ENCODE results near the gene ADH1C.

DNA sequence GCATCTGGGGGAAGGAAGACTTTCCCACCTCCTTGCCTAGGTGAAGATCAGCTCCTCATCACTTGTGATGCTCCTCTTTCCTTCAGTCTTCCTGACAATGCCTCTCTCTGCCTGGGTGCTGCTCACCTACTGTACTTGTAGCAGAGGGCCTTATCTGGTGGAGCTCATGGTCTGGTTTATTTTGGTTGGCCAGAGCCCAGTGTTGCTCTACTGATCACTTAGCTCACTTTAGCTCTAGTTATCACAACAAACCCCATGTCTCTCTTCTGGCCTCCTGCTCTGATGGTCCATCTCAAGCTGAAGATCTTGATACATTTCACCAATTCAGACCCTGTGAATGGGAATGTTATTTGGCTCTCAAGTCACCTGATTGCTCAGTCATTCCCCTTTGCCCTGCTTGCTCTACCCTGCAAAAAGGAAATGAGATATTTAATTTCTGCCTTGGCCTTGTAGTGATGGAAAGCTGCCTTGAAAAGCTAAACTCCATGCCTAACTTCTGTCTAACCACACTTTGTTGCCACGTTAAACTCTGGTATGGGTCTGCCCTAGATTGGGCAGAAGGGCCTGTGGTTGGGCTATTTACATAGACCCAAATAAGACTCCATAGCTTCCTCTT is 30.3 kb upstream of the ADH1C start:
- TF ChIP-seq, protein P1, sequence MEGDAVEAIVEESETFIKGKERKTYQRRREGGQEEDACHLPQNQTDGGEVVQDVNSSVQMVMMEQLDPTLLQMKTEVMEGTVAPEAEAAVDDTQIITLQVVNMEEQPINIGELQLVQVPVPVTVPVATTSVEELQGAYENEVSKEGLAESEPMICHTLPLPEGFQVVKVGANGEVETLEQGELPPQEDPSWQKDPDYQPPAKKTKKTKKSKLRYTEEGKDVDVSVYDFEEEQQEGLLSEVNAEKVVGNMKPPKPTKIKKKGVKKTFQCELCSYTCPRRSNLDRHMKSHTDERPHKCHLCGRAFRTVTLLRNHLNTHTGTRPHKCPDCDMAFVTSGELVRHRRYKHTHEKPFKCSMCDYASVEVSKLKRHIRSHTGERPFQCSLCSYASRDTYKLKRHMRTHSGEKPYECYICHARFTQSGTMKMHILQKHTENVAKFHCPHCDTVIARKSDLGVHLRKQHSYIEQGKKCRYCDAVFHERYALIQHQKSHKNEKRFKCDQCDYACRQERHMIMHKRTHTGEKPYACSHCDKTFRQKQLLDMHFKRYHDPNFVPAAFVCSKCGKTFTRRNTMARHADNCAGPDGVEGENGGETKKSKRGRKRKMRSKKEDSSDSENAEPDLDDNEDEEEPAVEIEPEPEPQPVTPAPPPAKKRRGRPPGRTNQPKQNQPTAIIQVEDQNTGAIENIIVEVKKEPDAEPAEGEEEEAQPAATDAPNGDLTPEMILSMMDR (conservative IDR thresholded peaks at IDR 0.05 in 1 of 2, IDR thresholded peaks at IDR 0.05 in 1 of 2; ENCODE audit: extremely low read depth in 1 of 2, insufficient read depth in 1 of 2, low read depth in 1 of 2, low read length in 2 of 2): no peak
- TF ChIP-seq EZH2 (IDR thresholded peaks at IDR 0.05; ENCODE audit: borderline replicate concordance, low read length): no peak

Measured in mammary epithelial cell (primary cell).